ELR (cell line): ENCODE data around the gene ADAM22.
"Not testable (repeated sequence)": the region's sequence is repeated elsewhere in the genome, so short reads cannot be mapped to it uniquely, and the experiment has no call there.

Experiments used
- DNase-seq: peaks from one replicate; pipeline ENCODE4 v3.0.0-alpha.2; 2015; ENCODE audit warnings: low read depth

Gene ADAM22

GRCh38 chr7:87933953-87934698 is at the start of gene ADAM22:
Gene ADAM22, plus strand, starts transcription at chr7:87934251. Its CDS starts 215 bp downstream, at chr7:87934466.
- peak; percentile 85 for DNase-seq

GRCh38 chr7:87885018-87885417 is 49.0 kb upstream of the ADAM22 start:
- DNase-seq: no peak

- peak; percentile 61 for DNase-seq
Measured at GRCh38 chr7:87886875-87887274, 47.2 kb upstream of the ADAM22 start.

GRCh38 chr7:87895363-87895762 is 38.7 kb upstream of the ADAM22 start:
- no peak for DNase-seq

- no peak for DNase-seq
Measured at GRCh38 chr7:87899255-87899654, 34.8 kb upstream of the ADAM22 start.

GRCh38 chr7:87907136-87907906 is 26.7 kb upstream of the ADAM22 start:
- DNase-seq: not testable (repeated sequence)

- not testable (repeated sequence) for DNase-seq
Measured at GRCh38 chr7:87908814-87909213, 25.2 kb upstream of the ADAM22 start.

GRCh38 chr7:87912121-87912520 is 21.9 kb upstream of the ADAM22 start:
- DNase-seq: no peak

- no peak for DNase-seq
Measured at GRCh38 chr7:87918740-87919139, 15.3 kb upstream of the ADAM22 start.

GRCh38 chr7:87919875-87920274 is 14.2 kb upstream of the ADAM22 start:
- no peak for DNase-seq

GRCh38 chr7:87920578-87920977 is 13.5 kb upstream of the ADAM22 start:
- no peak for DNase-seq

GRCh38 chr7:87922759-87923395 is 11.2 kb upstream of the ADAM22 start:
- DNase-seq: not testable (repeated sequence)

- DNase-seq: no peak
Measured at GRCh38 chr7:87926581-87927461, 7.2 kb upstream of the ADAM22 start.

- no peak for DNase-seq
Measured at GRCh38 chr7:87933605-87933952, 472 bp upstream of the ADAM22 start.

- peak; percentile 19 for DNase-seq
Measured at GRCh38 chr7:87934699-87935383, 790 bp downstream of the ADAM22 start.

GRCh38 chr7:87935384-87935706 is 1.3 kb downstream of the ADAM22 start:
- DNase-seq: no peak

- no peak for DNase-seq
Measured at GRCh38 chr7:87941138-87941537, 7.1 kb downstream of the ADAM22 start.

- DNase-seq: no peak
Measured at GRCh38 chr7:87944547-87944946, 10.5 kb downstream of the ADAM22 start.

GRCh38 chr7:87945926-87946325 is 11.9 kb downstream of the ADAM22 start:
- not testable (repeated sequence) for DNase-seq

- DNase-seq: no peak
Measured at GRCh38 chr7:87948371-87948770, 14.3 kb downstream of the ADAM22 start.

- DNase-seq: no peak
Measured at GRCh38 chr7:87959336-87959735, 25.3 kb downstream of the ADAM22 start.

- no peak for DNase-seq
Measured at GRCh38 chr7:87960239-87960638, 26.2 kb downstream of the ADAM22 start.
